PFSK-1 (cell line): ENCODE results near the gene SKAP2.

Experiments used
- FOXP2 ChIP-seq: optimal IDR thresholded peaks from 2 replicates; pipeline ENCODE3; 2011; ENCODE audit warnings: borderline replicate concordance, control low read depth, inconsistent platforms; ENCODE audit not compliant: insufficient read depth; ENCODE audit errors: extremely low read length, extremely low read depth
- POLR2AphosphoS5 ChIP-seq: IDR thresholded peaks from 2 replicates; pipeline ENCODE4 v1.6.1; 2012; ENCODE audit warnings: low read depth, mild to moderate bottlenecking, control low read depth, low read length, moderate library complexity
- REST ChIP-seq, 2 experiments: IDR thresholded peaks; 2 replicates each; pipeline versions ENCODE4 v1.6.1 to v1.8.0; 2011 to 2012; ENCODE audit warnings: low read depth in 2 of 2, low read length in 2 of 2, control low read depth in 1 of 2, inconsistent platforms in 1 of 2, mild to moderate bottlenecking in 1 of 2, moderate library complexity in 1 of 2; ENCODE audit not compliant: insufficient read depth in 1 of 2
- SIN3A ChIP-seq: IDR thresholded peaks from 2 replicates; pipeline ENCODE4 v1.6.1; 2012; ENCODE audit warnings: mild to moderate bottlenecking, low read length, moderate library complexity, borderline replicate concordance; ENCODE audit not compliant: insufficient read depth
- TAF1 ChIP-seq: IDR thresholded peaks from 2 replicates; pipeline ENCODE4 v1.6.1; 2012; ENCODE audit warnings: low read length, control low read depth, borderline replicate concordance; ENCODE audit not compliant: insufficient read depth

SKAP2 gene

GRCh38 chr7:26898891-26899290 is 34.5 kb upstream of the SKAP2 start:
- no peak for TF ChIP-seq TAF1
- TF ChIP-seq SIN3A, result no peak
- no peak for TF ChIP-seq REST (IDR thresholded peaks at IDR 0.05; ENCODE audit: insufficient read depth in 1 of 2, low read depth in 2 of 2, low read length in 2 of 2)
- TF ChIP-seq FOXP2, result no peak
- TF ChIP-seq POLR2AphosphoS5, result no peak

- no peak for TF ChIP-seq FOXP2
- no peak for TF ChIP-seq POLR2AphosphoS5
- TF ChIP-seq TAF1, result no peak
- no peak for TF ChIP-seq SIN3A
- TF ChIP-seq REST (IDR thresholded peaks at IDR 0.05; ENCODE audit: insufficient read depth in 1 of 2, low read depth in 2 of 2, low read length in 2 of 2), result no peak
Measured at GRCh38 chr7:26897928-26898327, 33.5 kb upstream of the SKAP2 start.

- no peak for TF ChIP-seq REST (IDR thresholded peaks at IDR 0.05; ENCODE audit: insufficient read depth in 1 of 2, low read depth in 2 of 2, low read length in 2 of 2)
- no peak for TF ChIP-seq SIN3A
- no peak for TF ChIP-seq TAF1
- no peak for TF ChIP-seq FOXP2
- TF ChIP-seq POLR2AphosphoS5, result no peak
Measured at GRCh38 chr7:26891400-26892350, 27.3 kb upstream of the SKAP2 start.

- no peak for TF ChIP-seq TAF1
- TF ChIP-seq REST (IDR thresholded peaks at IDR 0.05; ENCODE audit: insufficient read depth in 1 of 2, low read depth in 2 of 2, low read length in 2 of 2), result no peak
- no peak for TF ChIP-seq SIN3A
- no peak for TF ChIP-seq FOXP2
- TF ChIP-seq POLR2AphosphoS5, result no peak
Measured at GRCh38 chr7:26880852-26881251, 16.5 kb upstream of the SKAP2 start.
